K562 (cell line): ENCODE data around the gene NEURL2.

Experiments used
- CBX8 ChIP-seq: fragments of 200-600 bp; sonication (generic); IDR thresholded peaks from 2 replicates; pipeline ENCODE4 v1.6.1; 2012; ENCODE audit warnings: borderline replicate concordance, mixed run types, low read depth, mild to moderate bottlenecking, moderate library complexity, mixed read lengths, low read length, control low read depth, inconsistent platforms; ENCODE audit not compliant: poor library complexity, severe bottlenecking; ENCODE audit errors: extremely low read depth
- E2F6 ChIP-seq, 2 experiments: IDR thresholded peaks; 2 replicates each; pipeline ENCODE4 v1.6.1; 2011; ENCODE audit warnings: borderline replicate concordance in 1 of 2, control low read depth in 1 of 2, low read depth in 1 of 2, low read length in 1 of 2, mild to moderate bottlenecking in 1 of 2, mixed read lengths in 1 of 2, moderate library complexity in 1 of 2; ENCODE audit not compliant: insufficient read depth in 1 of 2, insufficient read length in 1 of 2, poor library complexity in 1 of 2, severe bottlenecking in 1 of 2; ENCODE audit errors: extremely low read depth in 1 of 2
- FUS ChIP-seq: fragments of 200-400 bp; formaldehyde crosslinking; optimal IDR thresholded peaks from 2 replicates; pipeline ENCODE3; 2017; ENCODE audit warnings: low read depth, low read length
- GATA2 ChIP-seq: sonication (generic); formaldehyde crosslinking; IDR thresholded peaks from 2 replicates; pipeline ENCODE4 v1.4.0; 2020; ENCODE audit warnings: mild to moderate bottlenecking, missing genetic modification reagents
- HCFC1 ChIP-seq: IDR thresholded peaks from 2 replicates; pipeline ENCODE4 v1.6.1; 2012; ENCODE audit warnings: low read depth, low read length, improper control_type of control experiment
- JUNB ChIP-seq: fragments of 450-650 bp; formaldehyde crosslinking; conservative IDR thresholded peaks from 2 replicates; pipeline ENCODE4 v1.4.0; 2020; ENCODE audit warnings: mild to moderate bottlenecking
- KLF16 ChIP-seq: IDR thresholded peaks from 2 replicates; pipeline ENCODE4 v1.6.1; 2016; ENCODE audit warnings: antibody characterized with exemption
- TRIM28 ChIP-seq: fragments of 450-650 bp; IDR thresholded peaks from 2 replicates; pipeline ENCODE4 v1.6.1; 2017
- ZNF518B ChIP-seq: fragments of 250-450 bp; sonication (Bioruptor Pico); IDR thresholded peaks from 2 replicates; pipeline ENCODE4 v1.5.0; 2021; ENCODE audit warnings: mild to moderate bottlenecking, moderate library complexity
- ZNF696 ChIP-seq: fragments of 250-450 bp; sonication (Bioruptor Pico); conservative IDR thresholded peaks from 2 replicates; pipeline ENCODE4 v1.4.0; 2020; ENCODE audit warnings: mild to moderate bottlenecking, moderate library complexity

- TF ChIP-seq ZNF518B (no peak), FUS (no peak), HCFC1 (no peak), ZNF696 (CRISPR knock-in tag) (no peak), TRIM28 (no peak), JUNB (CRISPR knock-in tag) (no peak), CBX8 (no peak), GATA2 (no peak), KLF16 (no peak), E2F6 (IDR thresholded peaks at IDR 0.05; ENCODE audit: borderline replicate concordance in 1 of 2, extremely low read depth in 1 of 2, insufficient read depth in 1 of 2, insufficient read length in 1 of 2, low read depth in 1 of 2, low read length in 1 of 2, poor library complexity in 1 of 2, severe bottlenecking in 1 of 2) (no peak)
These were observed 41.9 kb downstream of the NEURL2 start for GRCh38 chr20:45848969-45849582.
